HT1080 (cell line): ENCODE measurements around the gene MED25. TPM values are rescaled to one million over a fixed set of nuclear protein-coding genes. Genes with fewer than 3 reads are reported as not detected.

Experiments
- DNase-seq: peaks from one replicate; pipeline ENCODE4 v3.0.0-alpha.2; 2015; ENCODE audit warnings: low read depth
- total RNA-seq: library from RNA; depleted of rRNA; stranded (reverse); fragments of >200 nt; shearing (Covaris generic); gene quantifications from 2 replicates; pipeline ENCODE4 v1.2.3, GENCODE V29; 2014

MED25 gene
- total RNA-seq, 1 experiment from 2014 or later = 18.7 TPM

DNA sequence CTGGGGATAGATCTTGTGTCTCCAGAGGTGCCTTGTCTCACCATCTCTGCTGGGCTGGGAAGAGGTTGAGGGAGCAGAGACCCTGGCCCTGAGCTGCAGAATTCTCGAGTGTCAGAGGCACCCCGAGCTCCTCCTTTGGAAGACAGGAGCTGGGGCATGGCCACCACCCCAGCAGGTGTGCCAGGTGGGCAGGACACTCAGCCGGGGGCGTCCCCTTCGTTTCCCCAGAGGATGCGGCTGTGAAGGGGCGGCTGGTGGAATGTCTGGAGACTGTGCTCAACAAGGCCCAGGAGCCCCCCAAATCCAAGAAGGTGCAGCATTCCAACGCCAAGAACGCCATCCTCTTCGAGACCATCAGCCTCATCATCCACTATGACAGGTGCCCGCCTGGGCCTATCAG, 19.5 kb upstream of the MED25 start:
- no peak for DNase-seq

GRCh38 chr19:49799271-49799797, 18.8 kb upstream of the MED25 start:
- DNase-seq = no peak

- DNase-seq = no peak
Observed at GRCh38 chr19:49799798-49800376, 18.2 kb upstream of the MED25 start.

DNA sequence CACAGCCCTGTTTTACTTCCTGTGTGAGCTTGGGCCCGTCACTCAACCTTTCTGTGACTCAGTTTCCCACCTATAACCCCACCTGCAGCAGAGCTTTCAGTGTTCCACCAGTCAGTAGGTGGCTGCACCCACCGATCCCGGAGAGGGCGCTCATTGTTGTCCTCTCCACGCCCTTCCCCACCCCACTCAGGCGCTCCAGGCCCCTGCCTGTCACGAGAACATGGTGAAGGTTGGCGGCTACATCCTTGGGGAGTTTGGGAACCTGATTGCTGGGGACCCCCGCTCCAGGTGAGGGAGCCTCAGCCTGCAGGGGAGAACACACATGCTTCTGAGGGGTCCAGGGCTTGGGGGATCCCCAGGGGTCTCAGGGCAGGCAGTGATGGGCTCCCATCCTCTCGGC, 17.3 kb upstream of the MED25 start:
- no peak for DNase-seq

DNA sequence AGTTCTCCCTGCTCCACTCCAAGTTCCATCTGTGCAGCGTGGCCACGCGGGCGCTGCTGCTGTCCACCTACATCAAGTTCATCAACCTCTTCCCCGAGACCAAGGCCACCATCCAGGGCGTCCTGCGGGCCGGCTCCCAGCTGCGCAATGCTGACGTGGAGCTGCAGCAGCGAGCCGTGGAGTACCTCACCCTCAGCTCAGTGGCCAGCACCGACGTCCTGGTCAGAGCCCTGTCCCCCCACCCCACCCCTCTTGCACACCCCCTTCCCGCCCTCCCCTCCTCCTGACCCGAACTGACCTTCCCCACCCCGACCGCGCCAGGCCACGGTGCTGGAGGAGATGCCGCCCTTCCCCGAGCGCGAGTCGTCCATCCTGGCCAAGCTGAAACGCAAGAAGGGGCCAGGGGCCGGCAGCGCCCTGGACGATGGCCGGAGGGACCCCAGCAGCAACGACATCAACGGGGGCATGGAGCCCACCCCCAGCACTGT, 16.6 kb upstream of the MED25 start:
- DNase-seq = no peak

DNA sequence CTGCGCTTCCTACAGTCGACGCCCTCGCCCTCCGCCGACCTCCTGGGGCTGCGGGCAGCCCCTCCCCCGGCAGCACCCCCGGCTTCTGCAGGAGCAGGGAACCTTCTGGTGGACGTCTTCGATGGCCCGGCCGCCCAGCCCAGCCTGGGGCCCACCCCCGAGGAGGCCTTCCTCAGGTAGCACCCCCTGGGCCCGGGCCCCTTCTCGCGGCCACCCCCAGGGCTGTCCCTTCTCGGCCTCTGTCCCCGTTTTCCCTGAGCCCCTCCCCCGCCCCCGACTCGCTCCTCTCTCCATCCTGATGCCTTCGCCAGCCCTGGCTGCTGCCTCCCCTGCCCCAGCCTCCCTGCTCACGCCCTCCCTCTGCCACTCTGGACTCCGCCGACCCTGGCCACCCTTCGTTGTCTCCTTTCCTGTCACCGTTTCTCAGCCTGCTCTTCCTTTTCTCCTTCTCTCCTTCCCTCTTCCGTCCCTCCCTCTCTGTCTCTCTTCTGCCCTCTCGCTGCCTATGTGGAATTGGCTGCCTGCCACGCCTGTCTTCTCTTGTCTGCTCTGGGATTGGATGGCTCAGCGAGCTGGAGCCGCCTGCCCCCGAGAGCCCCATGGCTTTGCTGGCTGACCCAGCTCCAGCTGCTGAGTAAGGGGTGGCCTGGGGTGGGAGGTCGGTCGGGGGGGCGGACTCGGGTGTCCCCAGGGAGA, 16.0 kb upstream of the MED25 start:
- DNase-seq = no peak

GRCh38 chr19:49802836-49803528, 15.1 kb upstream of the MED25 start:
- DNase-seq = no peak

DNA sequence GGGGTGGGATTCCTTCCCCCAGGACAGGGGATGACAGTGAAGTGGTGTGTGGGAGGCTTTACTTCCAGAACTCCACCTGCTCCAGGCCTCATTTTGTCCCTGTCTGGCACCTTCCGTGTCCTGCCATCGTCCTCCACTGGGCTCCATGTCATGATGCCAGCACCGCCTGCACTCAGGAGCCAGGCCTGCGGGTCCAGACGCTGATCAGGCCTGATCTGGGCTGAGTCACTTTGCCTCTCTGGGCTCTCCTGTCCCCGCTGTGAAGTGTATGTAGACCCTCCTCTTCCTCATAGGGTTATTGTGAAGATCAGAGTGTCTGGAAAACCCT, 14.6 kb upstream of the MED25 start:
- DNase-seq = no peak

DNA sequence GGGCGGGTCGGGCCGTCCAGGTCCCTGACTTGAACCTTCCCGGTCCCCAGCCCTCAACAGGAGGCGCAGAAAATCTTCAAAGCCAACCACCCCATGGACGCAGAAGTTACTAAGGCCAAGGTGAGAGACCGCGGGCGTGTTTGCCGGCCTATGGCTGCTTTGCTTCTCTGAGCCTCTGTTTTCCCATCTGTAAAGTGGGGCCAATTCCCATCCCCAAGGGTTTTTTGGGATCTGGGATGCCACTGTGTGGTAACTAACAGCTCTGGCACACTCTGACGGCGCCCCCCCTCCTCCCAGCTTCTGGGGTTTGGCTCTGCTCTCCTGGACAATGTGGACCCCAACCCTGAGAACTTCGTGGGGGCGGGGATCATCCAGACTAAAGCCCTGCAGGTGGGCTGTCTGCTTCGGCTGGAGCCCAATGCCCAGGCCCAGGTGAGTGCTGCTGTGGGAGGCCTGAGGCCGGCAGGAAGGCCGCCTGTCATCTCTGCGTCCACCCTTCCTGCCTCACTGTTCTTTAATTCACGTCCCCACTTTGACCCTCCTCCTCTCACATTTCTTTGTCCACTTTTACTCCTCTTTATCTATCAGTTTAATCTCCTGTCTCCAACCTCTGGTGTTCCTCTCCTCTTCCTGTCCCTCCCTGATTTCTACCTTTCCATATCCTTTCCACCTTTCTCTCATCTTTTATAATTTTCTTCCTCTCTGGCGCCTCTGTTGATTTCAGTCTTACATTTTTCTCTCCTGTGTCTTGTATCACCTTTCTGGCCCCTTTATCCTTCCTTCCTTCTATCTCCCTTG, 12.1 kb upstream of the MED25 start:
- no peak for DNase-seq

DNA sequence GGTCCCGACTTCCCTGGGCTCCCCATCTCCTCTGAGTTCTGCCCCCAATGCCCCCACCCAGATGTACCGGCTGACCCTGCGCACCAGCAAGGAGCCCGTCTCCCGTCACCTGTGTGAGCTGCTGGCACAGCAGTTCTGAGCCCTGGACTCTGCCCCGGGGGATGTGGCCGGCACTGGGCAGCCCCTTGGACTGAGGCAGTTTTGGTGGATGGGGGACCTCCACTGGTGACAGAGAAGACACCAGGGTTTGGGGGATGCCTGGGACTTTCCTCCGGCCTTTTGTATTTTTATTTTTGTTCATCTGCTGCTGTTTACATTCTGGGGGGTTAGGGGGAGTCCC, 11.5 kb upstream of the MED25 start:
- no peak for DNase-seq

- DNase-seq = no peak
Observed at GRCh38 chr19:49807058-49807903, 10.8 kb upstream of the MED25 start.

DNA sequence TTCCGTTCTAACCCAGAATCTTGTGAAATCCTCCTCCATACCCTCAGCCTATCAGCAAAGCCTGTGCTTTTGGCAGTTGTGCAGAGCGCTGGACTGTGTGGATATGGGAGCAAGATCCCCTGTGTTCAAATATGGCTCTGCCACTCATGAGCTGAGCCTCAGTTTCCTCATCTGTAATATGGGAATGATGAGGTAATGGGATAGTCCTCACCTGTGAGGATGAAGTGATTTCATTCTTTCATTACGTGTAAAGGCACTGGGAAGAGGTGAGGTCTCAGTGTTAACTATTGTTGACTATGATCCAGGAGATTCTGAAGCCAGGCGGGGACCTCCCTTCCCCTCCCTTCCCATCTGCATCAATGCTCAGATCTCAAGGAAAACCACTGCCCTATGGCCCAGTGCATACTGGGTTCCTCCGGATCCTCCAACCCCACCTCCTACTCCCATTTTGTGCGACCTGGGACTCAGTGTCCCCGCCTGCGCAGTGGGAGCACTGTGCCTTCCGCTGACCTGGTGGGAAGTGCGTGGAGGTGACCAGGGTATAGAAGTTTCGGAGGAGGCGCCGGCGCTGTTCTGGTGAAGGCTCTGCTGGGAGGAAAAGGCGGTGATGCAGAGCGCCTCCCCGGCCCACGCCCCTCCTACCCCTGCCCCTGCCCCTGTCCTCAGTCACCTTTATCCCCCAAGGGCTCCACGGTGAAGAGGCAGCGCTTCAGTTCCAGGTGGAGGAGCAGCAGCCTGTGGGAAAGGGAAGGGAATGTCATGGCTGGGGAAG, 10.0 kb upstream of the MED25 start:
- no peak for DNase-seq

DNA sequence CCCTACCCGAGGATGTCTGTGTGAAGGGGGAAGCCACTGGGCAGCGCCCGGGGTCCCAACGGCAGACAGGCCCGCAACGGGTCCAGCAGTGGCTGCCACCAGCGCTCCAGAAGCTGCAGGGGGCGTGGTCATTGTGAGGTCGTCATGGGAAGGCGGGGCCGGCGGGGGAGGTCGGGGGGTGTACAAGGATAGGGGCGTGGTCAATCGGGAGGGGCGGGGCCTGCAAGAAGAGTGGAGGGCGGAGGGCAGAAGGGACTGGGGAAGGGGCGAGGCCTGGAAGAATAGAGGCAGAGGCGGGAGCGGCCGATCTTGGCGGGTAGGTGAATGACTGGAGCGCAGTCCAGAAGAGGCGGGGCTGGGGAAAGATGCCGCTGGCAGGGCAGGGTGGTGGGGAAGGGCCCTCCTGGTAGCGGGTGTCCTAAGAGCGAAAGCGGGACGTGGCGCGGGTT, 9.4 kb upstream of the MED25 start:
- DNase-seq = no peak

GRCh38 chr19:49809160-49809940, 8.7 kb upstream of the MED25 start:
- no peak for DNase-seq

DNA sequence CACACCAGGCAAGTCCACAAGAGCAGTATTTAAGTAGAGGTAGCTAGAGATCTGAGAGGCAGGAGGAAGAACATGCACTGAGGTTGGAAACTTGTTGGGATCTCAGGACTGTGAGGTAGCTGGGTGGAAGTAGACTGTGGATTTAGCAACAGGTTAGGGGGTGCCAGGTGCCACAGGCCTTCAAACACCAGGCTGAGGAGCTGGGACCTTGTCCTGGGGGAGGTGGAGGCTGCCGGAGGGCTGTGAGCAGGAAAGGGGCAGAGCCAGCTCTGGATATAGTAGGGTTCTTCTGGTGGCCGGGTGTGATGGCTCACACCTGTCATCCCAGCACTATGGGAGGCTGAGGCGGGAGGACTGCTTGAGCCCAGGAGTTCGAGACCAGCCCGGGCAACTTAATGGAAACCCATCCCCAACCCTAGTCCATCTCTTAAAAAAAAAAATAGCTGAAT, 8.1 kb upstream of the MED25 start:
- DNase-seq = no peak

GRCh38 chr19:49811328-49811727, 6.8 kb upstream of the MED25 start:
- DNase-seq = no peak

GRCh38 chr19:49812452-49812996, 5.6 kb upstream of the MED25 start:
- DNase-seq = no peak

GRCh38 chr19:49812997-49813861, 4.9 kb upstream of the MED25 start, which contains the start of gene FUZ:
TSS of gene FUZ (minus strand) at chr19:49813292. CDS start at chr19:49813106, 186 bp downstream.
- peak; percentile 98 for DNase-seq
